AG09319 (cell line): ENCODE data around the gene FHIT.

Experiments
- DNase-seq: peaks from one replicate; pipeline ENCODE4 v3.0.0-alpha.2; 2010; ENCODE audit warnings: low read depth; ENCODE audit errors: extremely low read depth
- CTCF ChIP-seq: IDR thresholded peaks from 2 replicates; pipeline ENCODE4 v1.5.1; 2011; ENCODE audit warnings: low read depth, mild to moderate bottlenecking, inconsistent platforms, low read length, moderate library complexity

FHIT gene

GRCh38 chr3:61252836-61253235 lies 1.6 kb upstream of the FHIT start:
- TF ChIP-seq CTCF = no peak

GRCh38 chr3:61250784-61251173 lies 473 bp downstream of the FHIT start:
- no peak for TF ChIP-seq CTCF
- DNase-seq = no peak

More at GRCh38 chr3:61252836-61253235, 1.6 kb upstream of the FHIT start:
- no peak for DNase-seq

- no peak for TF ChIP-seq CTCF
- no peak for DNase-seq
These were observed 2.8 kb downstream of the FHIT start for GRCh38 chr3:61248496-61248895.

- no peak for DNase-seq
- no peak for TF ChIP-seq CTCF
These were observed 4.1 kb downstream of the FHIT start for GRCh38 chr3:61247191-61247590.

- TF ChIP-seq CTCF = no peak
- DNase-seq = no peak
These were observed 11.4 kb downstream of the FHIT start for GRCh38 chr3:61239871-61240270.

- DNase-seq = no peak
- no peak for TF ChIP-seq CTCF
These were observed 13.4 kb downstream of the FHIT start for GRCh38 chr3:61237858-61238257.

GRCh38 chr3:61236556-61236955 lies 14.7 kb downstream of the FHIT start:
- TF ChIP-seq CTCF = no peak
- no peak for DNase-seq
